Loucy (cell line): Measurements from ENCODE around the gene RHOF.
A peak's percentile ranks its signal among the peaks of the same experiment; 100 is the strongest.

Experiments used
- CTCF ChIP-seq: fragments of 200-600 bp; sonication (generic); conservative IDR thresholded peaks from 2 replicates; pipeline ENCODE4 v1.5.1; 2014; ENCODE audit warnings: mild to moderate bottlenecking, antibody characterized with exemption, low read length
- EZH2phosphoT487 ChIP-seq: fragments of 200-600 bp; IDR thresholded peaks from 2 replicates; pipeline ENCODE4 v1.6.1; 2018; ENCODE audit warnings: antibody characterized with exemption, mild to moderate bottlenecking, moderate library complexity, borderline replicate concordance

DNA sequence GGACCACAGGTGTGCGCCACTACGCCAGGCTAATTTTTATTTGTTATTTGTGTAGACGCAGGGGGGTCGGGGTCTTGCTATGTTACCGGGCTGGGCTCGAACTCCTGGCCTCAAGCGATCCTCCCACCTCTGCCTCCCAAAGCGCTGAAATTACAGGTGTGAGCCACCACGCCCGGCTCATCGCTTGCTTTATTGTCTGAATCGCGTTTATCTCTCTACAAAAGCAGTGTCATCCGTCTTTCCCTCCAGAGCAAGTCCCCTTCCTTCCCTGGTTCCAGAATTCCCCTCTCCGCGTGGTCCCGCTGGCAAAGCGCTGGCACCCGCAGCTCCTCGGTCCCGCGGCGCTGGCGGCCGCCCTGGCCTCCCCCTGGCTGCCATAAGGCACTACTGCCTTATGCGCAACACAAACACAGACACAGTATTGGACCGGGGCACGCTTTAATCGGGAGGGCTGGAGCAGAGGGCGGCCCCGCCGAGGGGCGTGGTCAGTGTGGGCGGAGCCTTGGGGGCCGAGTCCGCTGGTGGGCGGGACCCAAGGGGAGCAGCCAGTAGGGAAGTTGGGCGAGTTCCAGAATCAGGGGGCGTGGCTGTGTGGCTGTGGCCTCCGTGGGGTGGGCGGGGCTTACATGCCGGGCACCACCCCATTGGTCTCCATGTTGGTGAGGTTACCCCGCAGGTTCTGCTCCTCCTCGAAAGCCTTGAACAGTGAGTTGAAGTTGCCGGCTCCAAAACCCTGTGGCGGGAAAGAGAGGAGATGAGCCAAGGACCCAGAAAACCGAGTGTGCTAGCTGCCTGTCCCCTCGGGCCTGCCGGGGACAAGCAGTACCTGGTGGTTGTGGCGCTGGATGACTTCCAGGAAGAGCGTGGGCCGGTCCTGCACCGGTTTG, 45.9 kb upstream of the RHOF start:
- TF ChIP-seq CTCF (peak; percentile 23; the same call in 1 of the 2 replicates), EZH2phosphoT487 (no peak)
